Right ventricle myocardium inferior (tissue), 1 donor: ENCODE data around the gene MT1A. TPM values are rescaled to one million over a fixed set of nuclear protein-coding genes. Genes with fewer than 3 reads are reported as not detected.
"Not testable (repeated sequence)": the region's sequence is repeated elsewhere in the genome, so short reads cannot be mapped to it uniquely, and the experiment has no call there.

Experiments used
- ATAC-seq: fragments of 200-7000 bp; cut with Tn5 transposase; one replicate; pipeline ENCODE4 v1.9.1; 2020; ENCODE audit warnings: mild to moderate bottlenecking, moderate library complexity
- DNase-seq: peaks from one replicate; pipeline ENCODE4 v3.0.0; 2021; ENCODE audit errors: missing footprints
- intact Hi-C: fragments of 100-400 bp; cut with DNase I; formaldehyde crosslinking; loops from one replicate; pipeline ENCODE4 v1.11.0; 2022
- total RNA-seq: library from RNA; stranded (reverse); fragmentation: NEBNext Ultra II Directional; extraction: Animal tissue kit (Norgen Biotek cat#: 25700); gene quantifications from one replicate; pipeline ENCODE4 v1.2.1, GENCODE V29; 2021
- donor health status: DM: no; HTN: yes; CAD: no; lungs with severe emphysema.

The MT1A gene
- total RNA-seq, 1 donor from 2014 or later, result 2.9 TPM

- DNase-seq, result no peak
- intact Hi-C loops, result loop anchor here (1.0 kb wide), 2 partner anchors 8 to 17 kb away; no protein-coding TSS in a partner anchor
- no peak for ATAC-seq
Observed at GRCh38 chr16:56608876-56609462, 29.5 kb upstream of the MT1A start.

DNA sequence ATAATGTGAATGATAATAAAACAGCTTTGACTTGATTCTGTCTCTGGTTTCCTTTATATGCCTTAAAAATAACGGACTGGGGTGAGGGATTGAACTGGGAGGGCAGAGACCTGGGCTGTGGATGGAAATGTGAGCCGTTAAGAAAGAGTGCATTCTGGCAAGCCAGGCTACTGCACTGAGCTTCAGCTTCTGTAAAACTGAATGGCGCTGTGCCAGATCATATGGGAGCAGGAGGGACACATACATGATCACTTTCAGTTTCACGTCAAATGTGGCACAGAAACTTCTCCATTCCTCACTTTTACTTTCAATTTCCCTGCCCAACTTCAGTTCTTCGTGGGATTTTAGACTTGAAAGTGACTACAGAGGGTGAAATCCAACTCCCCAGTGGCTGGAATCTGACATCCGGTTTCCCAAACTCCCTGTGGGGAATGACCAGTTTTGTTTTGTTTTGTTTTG is 29.0 kb upstream of the MT1A start:
- DNase-seq (peak; percentile 76), ATAC-seq (no peak)
- intact Hi-C loops, result no loop called here

DNA sequence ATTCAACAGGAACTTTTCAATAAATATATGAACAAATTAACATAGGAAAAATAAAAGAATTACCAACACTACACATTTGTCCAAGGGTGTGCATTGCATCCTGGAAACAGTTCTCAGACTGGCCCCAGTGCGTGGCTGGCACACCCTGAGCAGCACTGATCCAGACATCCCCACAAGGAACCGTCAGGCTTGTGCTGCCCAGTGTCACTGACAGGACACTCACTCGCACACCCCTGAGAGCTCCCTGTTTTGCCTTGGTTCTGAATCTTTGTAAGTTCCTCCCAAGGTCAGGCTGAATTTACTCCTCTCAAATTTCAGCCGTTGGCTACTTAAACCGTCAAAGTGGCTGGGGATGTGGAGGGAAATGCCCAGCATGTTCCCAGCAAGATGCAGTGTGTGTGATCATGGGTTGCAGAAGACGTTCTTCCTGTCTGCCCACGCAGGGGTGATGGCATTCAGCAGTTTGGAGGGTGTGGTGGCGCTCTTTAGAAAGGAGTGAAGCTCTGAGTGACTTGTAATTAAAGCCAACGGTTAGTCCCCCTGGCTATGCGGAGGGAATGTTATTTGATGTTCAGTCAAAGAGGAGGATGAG is 28.4 kb upstream of the MT1A start:
- DNase-seq (no peak), ATAC-seq (no peak)
- intact Hi-C loops, result no loop called here

GRCh38 chr16:56610609-56611111 is 27.8 kb upstream of the MT1A start:
- no peak for ATAC-seq
- DNase-seq, result no peak
- intact Hi-C loops, result loop anchor here (1.0 kb wide), 1 partner anchor 15 kb away; the partner anchor contains the start of gene MT1E

DNA sequence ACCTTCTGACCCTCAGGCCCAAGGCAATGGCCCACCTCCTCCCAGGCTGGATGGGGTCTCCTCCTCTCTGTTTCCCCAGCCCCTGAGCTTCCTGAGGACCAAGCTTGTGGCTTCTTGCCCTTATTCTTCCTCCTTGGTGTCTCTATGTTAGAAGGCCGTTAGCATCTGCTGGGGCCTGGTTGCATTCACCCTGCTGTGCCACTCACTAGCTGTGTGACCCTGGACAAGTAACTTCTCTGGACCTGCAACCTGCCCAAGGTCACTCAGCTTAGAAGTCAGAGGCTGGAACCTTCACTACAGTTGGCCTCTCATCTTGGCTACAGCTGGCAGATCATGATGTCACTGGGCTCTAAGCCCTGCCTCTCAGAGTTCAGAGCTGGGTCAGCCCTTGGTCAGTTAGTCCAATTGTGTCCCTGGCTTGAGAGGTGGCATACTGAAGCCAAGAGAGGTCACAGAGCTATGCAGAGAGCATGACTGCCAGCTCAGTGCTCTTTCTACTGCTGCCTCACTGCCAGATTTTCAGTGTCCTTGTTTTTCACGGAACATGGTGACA is 27.1 kb upstream of the MT1A start:
- intact Hi-C loops, result loop anchor here (1.0 kb wide), 1 partner anchor 14 kb away; the partner anchor contains the start of gene MT1E
- DNase-seq, result no peak
- ATAC-seq, result peak; percentile 77

DNA sequence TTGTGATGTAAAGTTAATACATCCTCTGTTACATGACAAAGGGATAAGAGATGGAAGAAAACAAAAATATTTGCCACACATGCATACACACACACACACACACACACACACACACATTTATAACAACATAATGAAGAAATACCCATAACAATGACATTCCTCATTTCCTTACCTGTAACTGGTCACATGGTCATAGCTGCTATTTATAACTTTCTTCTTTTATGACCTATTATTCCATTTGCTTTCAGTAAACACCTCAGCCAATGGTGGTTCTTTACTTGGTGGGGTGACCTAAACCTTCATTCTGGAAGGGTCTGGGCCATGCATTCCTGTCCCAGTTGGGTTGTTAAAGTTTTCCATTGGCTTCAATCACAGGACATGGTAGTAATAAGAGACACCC is 24.8 kb upstream of the MT1A start:
- ATAC-seq, result no peak
- intact Hi-C loops, result no loop called here
- no peak for DNase-seq

DNA sequence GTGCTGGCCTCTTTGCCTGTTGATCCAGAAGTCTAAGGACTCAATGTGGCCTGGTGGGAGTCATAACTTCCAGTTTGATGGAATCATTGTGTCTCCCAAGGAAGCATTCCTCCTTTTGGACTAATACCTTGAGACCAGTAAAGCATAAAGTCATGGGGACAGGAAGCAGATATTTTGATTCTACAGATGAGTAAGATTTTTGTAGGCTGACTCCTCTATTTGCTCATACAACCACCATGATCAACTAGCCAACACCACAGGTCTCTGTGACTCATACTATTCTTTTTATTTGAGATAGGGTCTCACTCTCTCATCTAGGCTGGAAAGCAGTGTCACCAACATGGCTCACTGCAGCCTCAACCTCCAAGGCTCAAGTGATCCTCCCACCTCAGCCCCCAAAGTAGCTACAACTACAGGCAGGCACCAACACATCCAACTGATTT is 23.9 kb upstream of the MT1A start:
- no peak for DNase-seq
- intact Hi-C loops, result no loop called here
- no peak for ATAC-seq

DNA sequence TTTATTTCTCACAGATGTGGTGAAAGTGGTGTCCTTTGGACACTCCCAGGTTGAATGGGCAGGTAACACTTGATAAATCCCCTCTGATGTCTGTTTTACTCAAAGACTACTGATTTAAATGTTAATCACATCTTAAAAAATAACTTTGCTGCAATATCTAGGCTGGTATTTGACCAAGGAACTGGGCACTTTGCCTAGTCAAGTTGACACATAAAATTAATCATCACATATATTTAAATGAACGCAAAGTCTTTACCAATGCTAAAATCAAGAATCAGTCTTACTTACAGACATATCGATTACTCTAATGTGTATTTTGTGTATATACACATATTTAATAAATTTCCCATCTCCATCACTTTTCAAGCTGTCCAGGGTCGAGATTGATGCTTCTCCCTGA is 23.1 kb upstream of the MT1A start:
- intact Hi-C loops, result no loop called here
- ATAC-seq, result no peak
- no peak for DNase-seq

DNA sequence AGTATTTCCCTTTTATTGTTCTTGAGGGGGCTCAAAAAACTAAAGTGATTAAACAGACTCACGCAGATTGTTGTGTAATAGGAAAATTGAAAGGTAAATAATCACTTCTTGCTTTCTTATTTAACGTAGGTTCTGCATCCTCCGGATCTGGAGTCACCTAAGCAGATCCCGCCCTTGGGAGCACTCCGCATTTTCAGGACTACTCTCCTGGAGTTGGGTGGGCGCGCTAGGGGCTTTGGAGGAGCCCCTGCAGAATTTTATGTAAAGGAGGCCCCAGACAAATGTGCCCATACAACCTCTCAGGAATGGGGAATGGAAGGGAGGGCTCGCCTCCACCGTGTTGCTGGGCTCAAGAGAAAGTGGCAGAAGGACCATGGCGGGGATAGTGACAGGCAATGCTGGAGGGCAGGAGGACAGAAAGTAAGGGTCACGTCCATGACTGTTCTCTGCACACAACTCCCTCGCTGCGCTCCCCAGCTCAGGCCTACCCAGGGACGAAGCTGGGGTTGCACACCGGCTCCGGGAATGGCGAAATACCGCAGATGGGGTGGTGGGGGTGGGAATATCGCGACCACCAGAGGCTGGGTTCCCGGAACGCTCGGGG is 21.8 kb upstream of the MT1A start:
- peak; percentile 11 for ATAC-seq
- intact Hi-C loops, result loop anchor here (1.0 kb wide), 1 partner anchor 8 kb away; the partner anchor contains the start of gene MT2A
- no peak for DNase-seq

- intact Hi-C loops, result loop anchor here (1.0 kb wide), 1 partner anchor 9 kb away; the partner anchor contains the start of gene MT2A
- DNase-seq (peak; percentile 90), ATAC-seq (peak; percentile 94)
Observed at GRCh38 chr16:56617212-56618085, 21.0 kb upstream of the MT1A start.

- intact Hi-C loops, result no loop called here
- DNase-seq, result no peak
- no peak for ATAC-seq
Observed at GRCh38 chr16:56618138-56618537, 20.3 kb upstream of the MT1A start.

DNA sequence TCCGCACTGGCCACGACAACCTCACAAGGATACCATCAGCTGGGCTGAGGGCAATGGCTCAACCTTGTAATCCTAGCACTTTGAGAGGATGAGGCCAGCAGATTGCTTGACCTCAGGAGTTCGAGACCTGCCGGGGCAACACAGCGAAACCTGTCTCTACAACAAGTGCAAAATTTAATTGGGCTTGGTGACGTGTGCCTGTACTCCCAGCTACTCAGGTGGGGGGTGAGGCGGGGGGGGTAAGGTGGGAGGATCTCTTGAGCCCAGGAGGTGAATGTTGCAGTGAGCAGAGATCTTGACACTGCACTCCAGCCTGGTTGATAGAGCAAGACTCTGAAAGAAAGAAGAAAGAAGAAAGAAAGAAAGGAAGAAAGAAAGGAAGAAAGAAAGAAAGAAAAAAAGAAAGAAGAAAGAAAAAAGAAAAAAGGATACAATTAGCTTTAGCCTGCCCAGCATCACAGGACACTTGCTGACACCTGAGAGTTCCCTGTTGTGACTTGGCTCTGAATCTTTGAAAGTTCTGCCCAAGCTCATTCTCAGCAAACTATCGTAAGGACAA is 18.0 kb upstream of the MT1A start:
- DNase-seq (no peak), ATAC-seq (no peak)
- intact Hi-C loops, result no loop called here

GRCh38 chr16:56621665-56622445 is 16.6 kb upstream of the MT1A start:
- ATAC-seq, intact Hi-C loops, DNase-seq: not testable (repeated sequence)

GRCh38 chr16:56623184-56623583 is 15.3 kb upstream of the MT1A start:
- ATAC-seq, intact Hi-C loops: not testable (repeated sequence)

GRCh38 chr16:56623637-56624036 is 14.8 kb upstream of the MT1A start:
- intact Hi-C loops, result no loop called here
- no peak for ATAC-seq

More at GRCh38 chr16:56623184-56623583, 15.3 kb upstream of the MT1A start:
- DNase-seq, result not testable (repeated sequence)

DNA sequence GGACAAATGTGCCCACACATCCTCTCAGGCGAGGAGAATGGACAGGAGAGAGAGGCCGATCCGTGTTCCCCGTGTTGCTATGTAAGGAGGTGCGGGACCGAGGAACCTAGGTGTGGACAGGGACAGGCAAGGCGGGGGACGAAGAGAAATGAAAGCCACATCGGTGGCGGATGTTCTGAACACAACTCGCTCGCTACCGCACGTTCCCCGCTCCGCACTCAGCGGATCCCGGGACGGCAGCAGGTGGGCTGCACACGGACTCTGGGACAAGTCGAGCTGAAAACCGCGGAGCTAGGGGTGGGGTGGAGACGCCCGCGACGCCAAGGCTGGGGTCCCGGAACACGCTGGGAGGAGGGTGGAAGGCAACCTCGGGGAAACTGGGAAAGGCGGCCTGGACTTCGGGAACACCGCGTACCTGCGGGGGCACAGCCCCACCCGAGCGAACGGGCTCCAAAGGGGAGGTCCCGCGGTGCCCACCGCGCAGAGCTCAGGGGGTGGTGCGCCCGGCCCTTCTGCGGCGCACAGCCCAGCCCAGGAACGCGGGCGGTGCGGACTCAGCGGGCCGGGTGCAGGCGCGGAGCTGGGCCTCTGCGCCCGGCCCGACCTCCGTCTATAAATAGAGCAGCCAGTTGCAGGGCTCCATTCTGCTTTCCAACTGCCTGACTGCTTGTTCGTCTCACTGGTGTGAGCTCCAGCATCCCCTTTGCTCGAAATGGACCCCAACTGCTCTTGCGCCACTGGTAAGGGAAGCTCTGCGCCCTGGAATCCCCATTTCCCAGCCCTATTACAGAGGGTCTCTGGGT is 13.1 kb upstream of the MT1A start, which contains the start of gene MT1E:
Gene MT1E (plus strand): TSS at position 642 of the 803 bp plus-strand sequence. CDS start 71 bp downstream, at position 713.
- intact Hi-C loops, result loop anchor here (1.0 kb wide), 1 partner anchor 14 kb away; no protein-coding TSS in a partner anchor
- ATAC-seq (peak; percentile 96), DNase-seq (peak; percentile 91)

More at GRCh38 chr16:56623637-56624036, 14.8 kb upstream of the MT1A start:
- no peak for DNase-seq
